Muscle layer of colon (tissue), 2 donors: ENCODE measurements around the gene ZBTB7A.
"Not testable (repeated sequence)": the region's sequence is repeated elsewhere in the genome, so short reads cannot be mapped to it uniquely, and the experiment has no call there.

ENCODE experiments used
- H3K27ac ChIP-seq: one replicate; pipeline ENCODE4 v1.7.0; 2013; ENCODE audit warnings: low read depth, mild to moderate bottlenecking, low read length, moderate library complexity
- H3K27me3 ChIP-seq, 2 donors: one replicate each; pipeline ENCODE4 v1.7.0; 2013; ENCODE audit warnings: low read length in 2 of 2, mild to moderate bottlenecking in 2 of 2; ENCODE audit not compliant: insufficient read depth in 2 of 2, control insufficient read depth in 1 of 2
- H3K36me3 ChIP-seq: one replicate; pipeline ENCODE4 v1.7.0; 2013; ENCODE audit warnings: mild to moderate bottlenecking, low read length; ENCODE audit not compliant: insufficient read depth
- H3K4me1 ChIP-seq: one replicate; pipeline ENCODE4 v1.7.0; 2013; ENCODE audit warnings: mild to moderate bottlenecking, low read length; ENCODE audit not compliant: insufficient read depth
- H3K4me3 ChIP-seq, 2 donors: one replicate each; pipeline ENCODE4 v1.7.0; 2013; ENCODE audit warnings: low read length in 2 of 2, low read depth in 1 of 2, mild to moderate bottlenecking in 1 of 2, moderate library complexity in 1 of 2
- H3K9ac ChIP-seq: one replicate; pipeline ENCODE4 v1.7.0; 2013; ENCODE audit warnings: low read length
- H3K9me3 ChIP-seq: one replicate; pipeline ENCODE4 v1.7.0; 2013; ENCODE audit warnings: mild to moderate bottlenecking, low read length
- donor health status: abdominal sarcoma.
- donor health status: Adenocarcinoma of cecum.

The ZBTB7A gene

DNA sequence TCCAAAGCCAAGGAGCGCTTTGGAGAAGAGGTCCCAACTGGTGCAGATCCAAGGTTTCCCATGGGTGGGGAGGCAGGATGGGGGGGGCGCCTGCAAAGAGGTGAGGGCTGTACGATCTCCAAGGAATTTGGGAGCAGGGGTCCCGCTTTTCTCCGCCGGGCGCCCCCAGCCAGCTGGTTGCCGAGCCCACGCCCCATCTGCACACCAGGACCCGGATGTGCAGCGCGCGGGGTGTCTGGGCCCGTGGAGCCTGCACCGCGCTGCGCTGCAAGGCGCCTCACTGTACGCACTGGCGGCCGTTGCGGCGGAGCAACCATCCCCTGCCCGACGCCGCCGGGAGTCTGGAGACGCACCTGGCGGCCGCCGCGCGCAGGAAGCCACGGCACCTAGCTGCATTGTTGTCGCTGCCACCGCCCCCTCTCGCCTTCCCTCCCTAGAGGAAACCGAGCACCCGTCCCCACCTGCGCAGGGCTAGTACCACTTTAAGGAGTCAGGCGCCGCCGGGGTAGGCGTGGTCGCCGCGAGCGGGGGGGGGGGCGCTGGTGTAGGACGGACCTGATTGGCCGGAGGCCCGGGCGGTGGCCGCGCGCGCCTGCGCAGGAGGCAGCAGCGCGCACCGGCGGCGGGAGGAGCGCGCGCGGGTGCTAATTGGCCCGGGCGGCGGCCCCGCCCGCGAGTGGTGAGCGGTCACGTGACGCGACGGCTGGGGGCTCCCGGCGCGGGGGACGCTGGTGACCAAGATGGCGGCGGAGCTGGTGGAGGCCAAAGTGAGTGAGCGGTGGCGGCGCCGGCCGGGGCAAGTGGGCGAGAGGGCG, 59.5 kb downstream of the ZBTB7A start, which contains the start of gene PIAS4:
Gene PIAS4, plus strand, starts transcription at position 716 of the 815 bp plus-strand sequence. Its CDS starts 25 bp downstream, at position 741.
- Histone ChIP-seq H3K36me3 (no peaks in the 10 kb centered on the region), H3K9ac (peak within 1 kb of the TSS; percentile 51), H3K27me3 (no peaks in the 10 kb centered on the region), H3K27ac (peak within 1 kb of the TSS; percentile 94), H3K9me3 (no peaks in the 10 kb centered on the region), H3K4me3 (peak within 1 kb of the TSS; percentile 85 to 97), H3K4me1 (peaks cover 41% of the 10 kb centered on the region)

DNA sequence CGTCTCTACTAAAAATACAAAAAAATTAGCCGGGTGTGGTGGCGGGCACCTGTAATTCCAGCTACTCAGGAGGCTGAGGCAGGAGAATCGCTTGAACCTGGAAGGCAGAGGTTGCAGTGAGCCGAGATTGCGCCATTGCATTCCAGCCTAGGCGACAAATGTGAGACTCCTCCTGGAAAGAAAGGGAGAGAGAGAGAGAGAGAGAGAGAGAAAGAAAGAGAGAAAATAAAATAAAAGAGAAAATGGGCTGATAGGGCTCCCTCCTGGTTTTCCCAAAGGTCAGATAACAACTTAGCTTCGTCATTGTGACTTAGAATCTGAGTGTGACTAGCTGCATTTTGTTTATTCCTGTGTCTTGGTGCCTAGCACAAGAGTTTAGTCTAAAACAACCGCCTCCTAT, 61.3 kb downstream of the ZBTB7A start:
- not testable (repeated sequence) for H3K9ac ChIP-seq, H3K27ac ChIP-seq, H3K36me3 ChIP-seq, H3K4me3 ChIP-seq, H3K27me3 ChIP-seq, H3K9me3 ChIP-seq
- H3K4me1 ChIP-seq: peaks cover 23% of the 10 kb centered on the region

DNA sequence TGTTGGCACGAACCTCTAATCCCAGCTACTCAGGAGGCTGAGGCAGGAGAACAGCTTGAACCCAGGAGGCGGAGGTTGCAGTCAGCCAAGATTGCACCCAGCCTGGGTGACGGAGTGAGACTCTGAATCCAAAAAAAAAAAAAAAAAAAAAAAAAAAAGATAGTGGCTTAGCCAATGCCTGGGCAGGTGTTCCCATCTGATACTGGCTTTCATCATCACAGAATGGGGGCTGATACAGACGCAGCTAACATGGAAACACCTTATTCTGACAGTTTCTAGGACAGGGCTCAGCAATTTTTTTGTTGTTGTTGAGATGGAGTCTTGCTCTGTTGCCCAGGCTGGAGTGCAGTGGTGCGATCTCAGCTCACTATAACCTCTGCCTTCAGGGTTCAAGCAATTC, 65.9 kb downstream of the ZBTB7A start:
- not testable (repeated sequence) for H3K36me3 ChIP-seq, H3K4me1 ChIP-seq, H3K9me3 ChIP-seq, H3K4me3 ChIP-seq, H3K9ac ChIP-seq, H3K27me3 ChIP-seq, H3K27ac ChIP-seq

DNA sequence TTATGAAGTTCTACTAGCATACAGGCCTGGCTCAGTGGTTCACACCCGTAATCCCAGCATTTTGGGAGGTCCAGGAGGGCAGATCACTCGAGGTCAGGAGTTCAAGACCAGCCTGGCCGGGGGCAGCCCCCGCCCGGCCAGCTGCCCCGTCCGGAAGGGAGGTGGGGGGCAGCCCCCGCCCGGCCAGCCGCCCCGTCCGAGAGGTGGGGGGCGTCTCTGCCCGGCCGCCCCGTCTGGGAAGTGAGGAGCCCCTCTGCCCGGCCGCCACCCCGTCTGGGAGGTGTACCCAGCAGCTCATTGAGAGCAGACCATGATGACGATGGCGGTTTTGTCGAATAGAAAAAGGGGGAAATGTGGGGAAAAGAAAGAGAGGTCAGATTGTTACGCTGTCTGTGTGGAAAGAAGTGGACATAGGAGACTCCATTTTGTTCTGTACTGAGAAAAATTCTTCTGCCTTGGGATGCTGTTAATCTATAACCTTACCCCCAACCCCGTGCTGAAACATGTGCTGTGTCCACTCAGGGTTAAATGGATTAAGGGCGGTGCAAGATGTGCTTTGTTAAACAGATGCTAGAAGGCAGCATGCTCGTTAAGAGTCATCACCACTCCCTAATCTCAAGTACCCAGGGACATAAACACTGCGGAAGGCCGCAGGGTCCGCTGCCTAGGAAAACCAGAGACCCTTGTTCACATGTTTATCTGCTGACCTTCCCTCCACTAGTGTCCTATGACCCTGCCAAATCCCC, 67.9 kb downstream of the ZBTB7A start:
- not testable (repeated sequence) for H3K27ac ChIP-seq, H3K4me1 ChIP-seq, H3K27me3 ChIP-seq, H3K9me3 ChIP-seq, H3K4me3 ChIP-seq, H3K36me3 ChIP-seq, H3K9ac ChIP-seq

DNA sequence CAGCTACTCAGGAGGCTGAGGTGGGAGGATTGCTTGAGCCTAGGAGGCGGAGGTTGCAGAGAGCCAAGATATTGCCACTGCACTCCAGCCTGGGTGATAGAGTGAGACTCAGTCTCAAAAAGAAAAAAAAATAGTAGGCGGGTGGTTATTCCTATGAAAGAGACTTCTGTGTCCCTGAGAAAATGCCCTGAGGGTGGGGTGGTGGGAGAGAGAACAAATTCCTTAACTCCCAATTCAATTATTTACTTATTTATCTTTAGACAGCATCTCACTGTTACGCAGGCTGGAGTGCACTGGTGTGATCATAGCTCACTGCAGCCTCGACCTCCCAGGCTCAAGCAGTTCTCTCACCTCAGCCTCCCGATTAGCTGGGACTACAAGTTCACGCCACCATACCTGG, 71.1 kb downstream of the ZBTB7A start:
- no peak overlapping the region for H3K27ac ChIP-seq
- H3K27me3 ChIP-seq: no peaks in the 10 kb centered on the region
- H3K9ac ChIP-seq: no peak overlapping the region
- H3K4me1 ChIP-seq: no peaks in the 10 kb centered on the region
- no peaks in the 10 kb centered on the region for H3K9me3 ChIP-seq
- no peak overlapping the region for H3K4me3 ChIP-seq
- H3K36me3 ChIP-seq: no peaks in the 10 kb centered on the region
